NCI-H146 (cell line): Measurements from ENCODE around the gene MAS1.

Experiments
- DNase-seq: peaks from one replicate; lab custom pipeline; 2025; lab: John Stamatoyannopoulos, UW

The MAS1 gene

DNA sequence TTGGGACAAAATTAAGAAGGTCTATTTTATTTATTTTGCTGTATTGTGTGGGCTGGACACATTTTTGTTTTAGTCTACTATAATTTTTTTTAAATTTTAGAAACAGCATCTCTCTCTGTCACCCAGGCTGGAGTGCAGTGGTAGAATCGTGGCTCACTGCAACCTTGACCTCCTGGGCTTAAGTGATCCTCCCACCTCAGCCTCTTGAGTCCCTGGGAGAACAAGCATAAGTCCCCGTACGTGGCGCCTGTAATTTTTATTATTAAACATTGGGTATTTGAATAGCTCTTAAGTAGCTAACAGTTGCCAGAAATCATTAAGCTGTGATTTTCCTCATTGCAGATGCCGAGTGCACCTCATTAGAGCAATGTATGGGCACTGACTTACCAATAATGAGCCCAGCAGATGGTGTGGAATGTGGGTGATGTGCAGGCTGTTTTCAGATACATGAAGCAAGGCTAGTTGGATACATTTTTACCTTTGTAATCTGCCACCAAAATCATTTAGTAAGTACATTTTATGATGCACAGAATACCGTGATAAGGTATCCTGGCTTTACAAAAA, 10.3 kb upstream of the MAS1 start:
- DNase-seq, result no peak

DNA sequence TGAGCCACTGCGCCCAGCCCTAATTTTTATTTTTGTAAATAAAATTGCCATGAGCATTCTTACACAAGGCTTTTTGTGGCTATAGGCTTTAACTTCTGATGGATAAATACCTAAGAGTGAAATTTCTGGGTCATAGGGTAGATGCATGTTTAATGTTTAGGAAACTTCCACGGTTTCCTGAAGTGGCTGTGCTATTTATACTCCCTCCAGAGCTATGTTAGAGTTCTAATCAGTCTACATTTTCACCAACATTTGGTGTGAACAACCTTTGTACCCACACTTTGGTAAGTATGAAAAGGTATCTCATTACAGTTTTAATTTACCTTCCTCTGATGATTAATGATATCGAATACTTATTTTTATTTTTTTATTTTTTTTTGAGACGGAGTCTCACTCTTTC, 6.1 kb upstream of the MAS1 start:
- DNase-seq, result no peak

DNA sequence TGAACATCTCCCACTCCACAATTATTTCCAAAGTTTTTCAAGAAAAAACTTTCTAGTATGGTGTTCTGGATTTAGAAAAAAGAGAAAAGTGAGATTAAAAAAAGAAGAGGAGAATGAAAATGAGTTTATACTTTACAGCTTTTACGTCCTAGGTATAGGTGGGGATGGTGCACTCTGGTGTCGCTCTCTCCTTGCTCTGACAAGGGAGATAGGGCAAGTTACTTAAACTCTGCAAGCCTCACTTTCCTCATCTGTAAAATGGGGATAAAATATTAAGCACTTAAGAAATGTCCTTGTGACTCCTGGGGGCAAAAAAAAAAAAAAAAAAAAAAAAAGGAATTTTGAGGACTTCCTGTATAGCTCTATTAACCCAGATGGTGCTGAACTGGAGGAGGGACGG, 4.5 kb upstream of the MAS1 start:
- no peak for DNase-seq

DNA sequence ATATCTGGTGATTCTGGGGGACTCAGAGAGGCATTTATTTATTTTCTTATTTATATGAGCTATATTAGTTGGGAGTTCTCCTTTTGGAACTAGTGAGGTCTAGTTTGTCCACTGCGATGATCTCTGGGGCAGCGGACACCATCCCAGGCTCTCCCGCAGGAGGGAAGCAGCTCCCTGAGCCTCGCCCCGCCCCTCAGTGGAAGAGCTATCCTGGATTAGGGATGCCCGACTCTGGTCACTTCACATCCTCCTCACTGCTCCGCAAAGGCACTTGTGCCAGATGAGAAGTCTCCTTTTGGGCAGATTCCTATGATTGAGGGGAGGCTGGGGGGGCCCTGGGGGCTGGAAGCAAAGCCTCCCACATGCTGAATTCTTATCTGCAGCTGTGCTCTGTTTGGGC, 3.6 kb upstream of the MAS1 start:
- DNase-seq, result no peak

DNA sequence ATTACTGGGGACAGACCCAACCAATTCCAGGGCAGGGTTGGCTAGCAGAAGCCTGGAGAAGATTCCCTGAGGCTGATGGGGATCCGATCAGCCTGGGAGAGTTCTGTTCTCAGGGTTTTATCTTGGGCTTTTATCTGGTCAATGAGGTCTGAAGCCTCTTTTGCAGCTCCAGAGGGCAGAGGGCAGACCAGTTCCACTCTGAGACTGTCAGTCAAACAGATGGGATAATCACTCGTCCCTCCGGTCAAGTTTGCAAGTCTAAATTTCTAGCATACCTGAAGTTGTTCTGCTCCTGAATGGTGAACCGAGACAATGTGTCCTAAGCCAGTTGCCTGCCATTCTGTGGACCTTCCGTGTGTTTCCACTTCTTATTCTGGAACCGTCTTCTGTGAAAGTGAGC, 3.0 kb upstream of the MAS1 start:
- no peak for DNase-seq

DNA sequence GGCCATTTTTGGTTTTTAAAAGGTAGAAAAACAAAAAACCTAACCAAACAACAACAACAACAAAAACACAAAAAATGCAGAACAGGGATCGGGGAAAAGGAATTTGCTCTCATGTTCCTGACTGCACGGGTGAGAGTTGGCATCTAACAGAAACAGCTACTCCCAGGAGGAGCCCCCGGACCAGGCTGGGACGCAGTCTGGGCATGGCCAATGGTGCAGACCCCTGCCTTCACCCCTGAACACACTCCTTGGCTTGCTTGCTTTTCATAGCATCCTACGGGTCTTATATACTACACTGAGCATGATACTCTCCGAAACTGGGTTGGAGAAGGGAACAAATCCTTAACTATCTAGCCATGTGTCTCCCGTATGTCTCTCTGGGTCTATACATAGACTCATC, 587 bp upstream of the MAS1 start:
- DNase-seq, result no peak

DNA sequence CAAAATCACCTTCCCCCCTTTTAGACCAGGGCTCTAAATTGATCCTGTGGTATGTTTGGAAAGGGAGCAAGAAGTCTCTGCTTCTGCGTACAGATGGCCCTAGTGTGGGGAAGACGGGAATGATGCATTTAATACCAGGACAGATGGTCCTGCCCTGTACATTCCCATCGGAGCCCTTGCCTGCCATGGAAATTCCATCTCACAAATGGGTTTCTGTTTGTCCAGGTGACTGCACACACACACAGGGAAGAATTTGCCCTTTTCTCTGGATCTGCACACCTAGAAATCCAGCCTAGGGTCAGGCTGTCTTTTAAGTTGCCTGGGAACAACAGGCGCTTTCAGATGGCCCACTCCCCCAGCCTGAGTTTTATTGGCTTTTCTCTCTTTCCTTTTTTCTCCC, 1.3 kb downstream of the MAS1 start:
- DNase-seq, result no peak

DNA sequence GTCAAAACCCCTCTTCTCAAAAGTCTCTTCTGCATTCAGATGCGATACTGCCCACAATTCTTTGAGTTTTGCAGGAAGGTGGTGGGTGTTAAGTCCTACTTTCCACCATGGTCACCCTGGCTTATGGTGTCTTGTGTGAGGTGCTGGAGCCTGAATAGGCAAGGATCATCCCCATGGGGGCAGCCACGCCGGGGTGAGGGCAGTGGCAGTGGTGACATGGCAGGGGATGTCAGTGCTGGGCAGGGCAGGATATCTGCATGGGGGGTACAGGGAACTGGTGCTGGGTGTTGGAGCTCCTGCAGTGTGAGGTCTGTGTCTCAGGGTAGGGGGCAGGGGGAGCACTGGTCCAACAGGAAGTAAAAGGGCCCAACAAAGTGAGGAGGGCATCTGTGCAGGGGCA, 2.3 kb downstream of the MAS1 start:
- no peak for DNase-seq

DNA sequence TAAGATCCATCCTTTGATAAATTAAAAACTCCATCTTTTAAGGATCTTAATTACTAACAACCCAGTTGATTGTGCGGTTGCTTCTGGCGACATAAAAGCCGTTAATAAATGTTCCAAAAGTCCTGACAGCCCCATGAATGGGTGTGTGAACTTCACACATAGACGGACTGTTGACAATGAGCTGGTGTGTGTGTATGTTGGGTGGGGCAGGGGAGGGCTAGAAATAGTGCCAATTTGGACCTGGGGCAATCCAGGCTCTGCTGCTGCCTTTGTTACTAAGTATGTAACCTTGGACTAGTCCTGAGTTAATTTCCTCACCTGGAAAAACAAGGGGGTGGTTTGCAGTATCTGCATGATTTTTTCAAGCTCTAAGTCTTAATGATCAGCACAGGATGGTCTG, 4.2 kb downstream of the MAS1 start:
- no peak for DNase-seq

DNA sequence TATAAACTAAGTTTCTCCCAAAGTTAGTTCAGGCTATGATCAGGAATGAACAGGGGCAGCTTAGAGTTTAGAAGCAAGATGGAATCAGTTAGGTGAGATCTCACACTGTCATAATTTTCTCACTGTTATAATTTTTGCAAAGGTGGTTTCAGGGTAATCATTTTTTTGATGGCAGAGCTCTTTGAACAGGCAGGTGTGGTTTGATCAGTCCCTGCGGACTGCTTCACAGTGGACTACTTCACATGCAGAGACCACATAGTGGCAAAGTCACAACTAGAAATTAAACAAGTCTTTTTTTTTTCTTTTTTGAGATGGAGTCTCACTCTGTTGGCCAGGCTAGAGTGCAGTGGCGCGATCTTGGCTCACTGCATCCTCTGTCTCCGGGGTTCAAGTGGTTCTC, 6.8 kb downstream of the MAS1 start:
- no peak for DNase-seq

DNA sequence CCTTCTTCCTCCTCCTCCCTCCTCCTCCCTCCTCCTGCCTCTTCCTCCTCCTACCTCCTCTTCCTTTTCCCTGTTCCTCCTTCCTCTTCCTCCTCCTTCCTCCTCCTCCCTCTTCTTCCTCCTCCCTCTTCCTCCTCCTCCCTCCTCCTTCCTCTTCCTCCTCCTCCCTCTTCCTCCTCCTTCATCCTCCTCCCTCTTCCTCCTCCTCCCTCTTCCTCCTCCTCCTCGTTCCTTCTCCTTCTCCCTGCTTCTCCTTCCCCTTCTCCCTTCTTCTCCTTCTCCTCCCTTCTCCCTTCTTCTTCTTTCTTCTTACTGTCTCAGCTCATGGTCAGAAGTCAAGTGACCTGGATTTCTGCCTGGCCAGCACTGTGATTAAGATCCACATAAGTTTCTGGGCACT, 7.7 kb downstream of the MAS1 start:
- DNase-seq, result no peak

DNA sequence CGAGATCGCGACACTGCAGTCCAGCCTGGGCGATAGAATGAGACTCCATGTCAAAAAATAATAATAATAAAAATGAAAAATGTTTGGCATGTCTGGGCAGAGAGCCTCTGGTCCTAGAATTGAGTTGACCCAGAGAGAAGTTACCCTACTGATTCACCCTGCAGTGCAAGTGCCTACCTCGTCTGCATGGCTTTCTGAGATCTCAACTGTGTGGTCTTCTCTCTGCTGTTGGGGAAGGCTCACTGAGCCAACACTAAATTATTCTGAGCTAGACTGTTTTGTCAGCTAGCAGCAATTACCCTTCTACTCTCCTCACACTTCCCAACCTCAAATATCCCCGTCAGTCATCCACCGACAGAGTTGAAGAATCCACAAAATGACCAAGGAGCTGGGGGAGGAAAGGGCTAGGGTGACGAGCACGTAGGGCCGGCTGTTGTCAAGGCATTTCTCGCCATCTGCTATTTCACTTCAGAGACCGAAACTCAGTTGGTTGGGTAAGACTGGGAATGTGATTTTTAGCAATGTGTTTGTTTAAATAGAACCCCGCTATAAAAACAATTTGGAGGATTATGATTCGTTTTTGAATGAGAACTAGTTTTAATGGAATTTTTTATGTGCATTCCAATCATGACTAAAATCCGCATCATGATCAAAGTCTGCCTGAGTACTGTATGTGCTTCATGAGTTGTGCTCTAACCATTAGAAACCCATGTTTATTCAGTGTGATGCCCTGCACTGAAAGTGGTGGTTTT, 9.4 kb downstream of the MAS1 start:
- no peak for DNase-seq

DNA sequence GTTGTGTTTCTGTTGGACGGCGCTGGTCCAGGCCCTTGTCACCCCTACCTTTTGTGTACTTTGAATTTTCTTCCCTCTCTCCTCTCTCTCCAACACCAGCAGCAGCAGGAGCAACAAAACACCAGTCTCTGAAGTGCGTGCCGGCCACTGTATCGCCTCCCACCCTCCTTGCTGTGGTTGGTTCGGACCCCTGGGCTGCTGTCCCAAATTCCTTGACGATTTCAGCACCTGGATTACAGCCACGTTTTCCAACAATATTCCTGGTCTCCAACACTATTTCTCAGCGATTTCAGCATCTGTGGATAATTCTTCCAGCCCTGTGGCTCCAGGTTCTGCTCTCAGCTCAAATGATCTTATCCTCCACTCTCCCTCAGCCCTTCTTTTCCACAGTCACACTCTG, 11.8 kb downstream of the MAS1 start:
- no peak for DNase-seq

DNA sequence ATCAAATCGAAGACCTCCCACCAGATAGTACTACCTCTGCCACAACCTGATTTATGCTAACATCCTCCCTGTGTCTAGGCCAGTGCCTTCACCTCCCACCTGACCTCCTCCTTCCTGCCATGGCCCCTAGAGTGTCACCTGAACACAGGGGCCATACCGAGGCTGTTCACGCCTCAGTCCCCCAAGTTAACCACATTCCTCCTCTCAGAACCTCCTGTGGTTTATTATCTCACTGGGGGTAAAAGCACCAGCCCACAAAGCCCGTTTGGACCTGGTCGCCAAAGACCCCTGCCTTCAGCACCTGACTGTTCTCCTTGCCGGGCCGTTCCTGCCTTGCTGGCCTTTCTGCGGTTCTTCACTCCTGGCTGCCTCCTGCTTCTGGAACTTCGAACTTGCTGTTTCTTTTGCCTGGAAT, 13.7 kb downstream of the MAS1 start:
- no peak for DNase-seq

DNA sequence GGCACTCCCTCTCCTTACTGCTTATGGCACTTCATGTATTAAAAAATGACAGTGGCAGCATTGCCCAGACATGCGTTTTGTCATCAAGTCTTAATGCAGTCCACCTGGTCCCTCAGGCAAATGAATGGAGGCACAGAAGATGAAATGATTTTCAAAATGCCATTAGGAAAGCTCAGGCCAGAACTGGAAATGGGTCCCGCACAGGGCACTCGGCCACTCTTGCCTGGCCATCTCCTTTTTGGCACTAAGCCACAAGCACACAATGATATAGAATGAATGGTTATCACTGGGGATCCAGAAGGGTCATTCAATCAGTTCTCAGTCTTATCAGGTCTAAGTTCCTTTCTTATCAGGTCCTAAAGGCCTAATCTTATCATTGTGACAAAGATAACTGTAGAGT, 15.6 kb downstream of the MAS1 start:
- DNase-seq, result no peak

DNA sequence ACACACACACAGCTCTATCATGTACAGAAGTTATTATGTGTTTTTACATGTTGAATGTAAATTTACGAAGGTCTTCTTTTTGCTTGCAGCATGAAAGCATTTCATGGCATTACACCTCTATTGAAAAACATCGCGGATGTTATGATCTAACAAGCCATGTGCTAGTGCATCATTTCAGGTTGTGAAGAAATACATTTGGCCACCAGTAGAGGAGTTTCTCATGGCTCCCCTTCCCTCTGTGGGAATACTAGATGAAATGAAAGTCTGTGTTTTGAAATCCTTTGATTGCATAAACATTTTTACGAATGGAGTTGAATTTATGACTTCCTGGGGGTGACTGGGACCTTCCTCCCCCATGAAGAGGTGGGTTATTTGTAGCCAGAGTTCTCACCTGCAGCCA, 17.7 kb downstream of the MAS1 start:
- no peak for DNase-seq

DNA sequence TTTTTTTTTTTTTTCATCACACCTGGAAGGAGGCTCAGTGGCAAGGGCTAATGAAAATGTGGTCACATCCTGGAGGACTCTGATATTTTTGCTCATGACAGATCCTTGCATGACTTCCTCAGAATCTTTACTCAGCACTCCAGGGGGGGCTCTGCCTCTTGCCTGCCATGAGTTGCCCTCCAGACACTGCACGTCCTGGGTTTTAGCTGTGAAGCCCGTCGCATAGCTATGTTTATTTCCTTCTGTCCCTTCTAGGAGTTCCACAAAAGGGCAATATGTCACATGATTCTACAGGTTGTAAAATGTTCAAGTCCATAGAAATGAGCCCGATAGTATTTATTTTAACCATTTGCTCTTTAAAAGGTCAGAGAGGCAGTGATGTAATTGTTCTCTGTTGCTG, 18.2 kb downstream of the MAS1 start:
- no peak for DNase-seq

DNA sequence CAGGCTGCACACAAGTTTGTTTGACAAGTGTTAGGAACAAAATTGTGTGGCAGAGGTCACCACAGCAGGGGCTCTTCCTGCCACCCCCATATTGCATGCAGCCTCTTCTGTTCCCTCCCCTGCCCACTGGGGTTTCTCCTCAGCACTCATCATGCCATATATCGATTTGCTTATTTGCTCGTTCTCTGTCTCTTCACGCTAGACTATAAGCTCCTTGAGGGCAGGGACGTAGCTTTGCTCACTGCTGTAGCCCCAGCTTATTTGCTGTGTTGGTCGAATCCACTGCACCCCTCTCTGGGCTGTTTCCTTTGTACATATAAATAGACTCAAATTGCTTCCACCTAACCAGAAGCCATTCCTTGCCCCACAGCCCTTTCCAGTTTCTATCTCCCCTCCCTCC, 19.6 kb downstream of the MAS1 start:
- DNase-seq, result no peak

DNA sequence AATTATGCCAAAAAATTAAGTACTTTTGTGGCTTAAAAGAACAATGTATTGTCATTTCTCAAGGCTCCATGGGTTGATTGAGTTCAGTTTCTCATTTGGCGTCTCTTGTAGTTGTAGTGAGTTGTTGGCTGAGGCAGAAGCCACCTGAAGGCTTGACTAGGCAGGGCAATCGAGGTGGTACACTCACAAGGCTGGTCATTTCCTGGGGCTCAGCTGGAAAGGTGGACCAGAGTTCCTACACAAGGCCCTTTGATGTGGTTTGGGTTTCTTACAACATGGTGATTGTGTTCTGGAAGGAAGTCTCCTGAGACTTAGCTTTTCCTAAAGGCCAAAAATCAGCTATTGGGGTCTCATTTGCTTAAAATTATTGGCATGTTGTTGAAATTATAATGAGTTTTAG, 22.6 kb downstream of the MAS1 start:
- no peak for DNase-seq

DNA sequence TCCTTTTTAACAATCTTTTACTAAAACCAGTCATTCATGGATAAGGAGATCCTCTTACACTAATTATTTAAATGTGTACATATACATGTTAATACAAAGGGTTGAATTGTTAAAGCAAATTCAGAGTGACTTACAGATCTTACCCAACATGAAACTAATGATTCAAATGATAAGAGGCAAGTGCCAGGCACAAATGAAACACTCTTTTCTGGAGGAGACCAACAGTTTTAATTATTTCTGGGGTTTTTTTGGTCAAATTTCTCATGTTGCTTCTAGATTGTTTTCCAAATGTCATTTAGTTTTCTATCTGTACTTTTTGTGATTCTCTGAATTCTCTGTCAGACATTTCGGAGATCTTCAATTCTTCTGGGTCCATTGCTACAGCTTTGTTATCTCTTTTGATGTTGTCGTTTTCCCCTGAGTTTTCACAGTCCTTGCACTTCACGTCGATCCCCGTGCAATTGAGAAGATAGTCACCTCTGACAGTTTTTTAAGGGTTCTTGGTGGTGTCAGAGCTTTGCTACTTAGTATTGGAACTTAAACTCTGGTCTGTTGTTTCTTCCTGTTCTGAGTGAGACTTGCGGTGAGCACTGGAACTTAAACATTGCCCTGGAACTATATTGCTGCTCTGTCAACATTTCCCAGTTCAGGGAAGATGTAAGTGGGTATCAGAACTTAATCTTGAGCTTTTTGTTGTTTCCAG, 23.2 kb downstream of the MAS1 start:
- no peak for DNase-seq

DNA sequence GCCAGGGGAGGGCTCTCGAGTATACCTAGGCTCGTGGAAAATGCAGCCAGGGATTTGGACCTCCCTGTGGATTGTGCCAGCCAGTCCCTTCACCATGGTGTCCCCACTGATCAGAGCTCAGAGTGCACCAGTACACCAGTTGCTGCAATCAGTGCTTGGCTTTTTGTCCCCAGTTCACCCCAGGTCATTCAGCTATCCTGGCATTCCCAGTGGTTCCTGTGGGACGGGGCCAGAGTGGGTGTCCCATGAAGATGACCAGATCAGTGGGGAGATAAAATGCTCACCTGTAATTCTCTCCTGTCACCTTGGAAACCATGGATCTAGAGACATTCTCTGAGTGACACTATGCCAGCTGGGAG, 23.8 kb downstream of the MAS1 start:
- no peak for DNase-seq

DNA sequence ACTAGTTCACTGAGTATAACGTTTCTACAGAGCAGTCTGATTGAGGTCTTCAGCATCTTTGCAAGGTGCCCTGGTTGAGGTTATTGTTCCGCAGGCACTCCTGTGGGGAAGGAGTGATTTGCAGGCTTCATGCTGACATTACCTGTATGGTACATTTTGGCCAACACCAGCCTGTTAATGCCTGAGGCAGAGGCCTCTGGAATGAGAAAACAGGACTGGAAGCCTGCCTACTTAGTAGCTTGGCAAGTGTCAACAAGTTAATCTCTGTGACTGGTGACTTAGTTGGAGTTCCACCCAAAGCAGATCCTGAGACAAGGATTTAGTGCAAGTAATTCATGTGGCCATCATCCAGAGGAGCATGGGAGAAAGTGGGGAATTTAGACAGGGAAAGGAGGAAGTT, 24.6 kb downstream of the MAS1 start:
- no peak for DNase-seq

DNA sequence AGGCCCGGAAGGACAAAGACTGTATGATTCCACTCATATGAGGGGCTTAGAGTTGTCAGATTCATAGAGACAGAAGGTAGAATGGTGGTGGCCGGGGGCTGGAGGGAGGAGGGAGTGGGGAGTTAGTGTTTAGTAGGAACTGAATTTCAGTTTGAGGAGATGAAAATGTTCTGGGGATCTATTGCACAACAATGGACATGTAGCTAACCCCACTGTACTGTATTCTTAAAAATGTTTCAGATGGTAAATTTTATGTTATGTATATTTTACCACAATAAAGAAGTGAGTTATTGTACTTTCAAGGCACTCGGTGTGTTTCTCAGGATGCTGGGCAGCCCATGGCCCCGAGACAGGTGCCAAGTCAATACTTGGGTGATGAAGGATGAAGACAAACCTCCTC, 25.4 kb downstream of the MAS1 start:
- no peak for DNase-seq

DNA sequence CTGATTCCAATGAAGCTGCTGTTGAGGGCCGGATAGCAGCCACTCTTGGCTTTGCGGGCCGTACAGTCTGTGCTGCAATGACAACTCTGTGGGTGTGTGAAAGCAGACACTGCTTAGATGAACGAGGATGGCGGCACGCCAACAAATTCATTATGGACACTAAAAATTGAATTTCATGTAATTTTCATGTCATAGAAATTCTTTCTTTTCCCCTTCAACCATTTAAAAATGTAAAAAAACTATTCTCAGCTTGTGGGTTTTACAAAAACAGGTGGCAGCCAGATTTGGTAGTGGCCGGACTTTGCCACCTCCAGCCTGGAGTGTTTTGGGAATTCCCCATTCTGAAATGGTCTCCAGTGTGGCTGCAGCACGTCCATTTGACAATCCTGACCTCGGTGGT, 26.0 kb downstream of the MAS1 start:
- no peak for DNase-seq
